Spleen (tissue), 11 donors: ENCODE results near the gene PRKG2. TPM values are rescaled to one million over a fixed set of nuclear protein-coding genes. Genes with fewer than 3 reads are reported as not detected.

Source experiments
- DNase-seq: peaks from one replicate; pipeline ENCODE4 v3.0.0-alpha.2; 2020
- H3K27ac ChIP-seq, 8 donors: fragments of 200-600 bp; sonication (generic) in 7 of 8; 1 replicate in 4 of 8; 2 replicates in 4 of 8; pipeline versions ENCODE4 v1.5.0 to v1.8.0; 2016 to 2021; ENCODE audit warnings: inconsistent platforms in 4 of 8, mild to moderate bottlenecking in 4 of 8, moderate library complexity in 1 of 8
- H3K27me3 ChIP-seq, 7 donors: fragments of 200-600 bp; sonication (generic) in 6 of 7; replicated peaks in 1 of 7; 1 replicate in 4 of 7; 2 replicates in 3 of 7; pipeline versions ENCODE4 v1.5.0 to v1.8.0; 2016 to 2021; ENCODE audit warnings: inconsistent platforms in 3 of 7, mild to moderate bottlenecking in 1 of 7
- H3K36me3 ChIP-seq, 6 donors: fragments of 200-600 bp; sonication (generic) in 5 of 6; 1 replicate in 4 of 6; 2 replicates in 2 of 6; pipeline versions ENCODE4 v1.5.0 to v1.8.0; 2016 to 2021; ENCODE audit warnings: inconsistent platforms in 2 of 6
- H3K4me1 ChIP-seq, 6 donors: fragments of 200-600 bp; sonication (generic) in 5 of 6; 1 replicate in 3 of 6; 2 replicates in 3 of 6; pipeline versions ENCODE4 v1.5.0 to v1.8.0; 2016 to 2021; ENCODE audit warnings: inconsistent platforms in 3 of 6
- H3K4me3 ChIP-seq, 8 donors: fragments of 200-600 bp; sonication (generic) in 7 of 8; 1 replicate in 4 of 8; 2 replicates in 4 of 8; pipeline versions ENCODE4 v1.5.0 to v1.8.0; 2016 to 2021; ENCODE audit warnings: inconsistent platforms in 4 of 8, mild to moderate bottlenecking in 4 of 8, moderate library complexity in 2 of 8
- H3K9me3 ChIP-seq, 8 donors: fragments of 200-600 bp; sonication (generic) in 7 of 8; 1 replicate in 4 of 8; 2 replicates in 4 of 8; pipeline versions ENCODE4 v1.5.0 to v1.8.0; 2016 to 2021; ENCODE audit warnings: inconsistent platforms in 4 of 8
- CTCF ChIP-seq, 11 experiments: fragments of 200-600 bp in 7 of 11; fragments of 450-650 bp in 4 of 11; sonication (generic) in 4 of 11; IDR thresholded peaks in 8 of 11; conservative IDR thresholded peaks in 3 of 11; 1 replicate in 7 of 11; 2 replicates in 4 of 11; pipeline versions ENCODE4 v1.4.0 to v1.8.0; 2016 to 2021; ENCODE audit warnings: antibody characterized with exemption in 11 of 11, inconsistent platforms in 4 of 11, mild to moderate bottlenecking in 1 of 11
- POLR2A ChIP-seq, 3 donors: fragments of 450-650 bp; IDR thresholded peaks; one replicate each; pipeline ENCODE4 v1.5.1; 2017; ENCODE audit warnings: antibody characterized with exemption in 3 of 3, mild to moderate bottlenecking in 1 of 3
- POLR2AphosphoS5 ChIP-seq, 3 donors: sonication (generic); formaldehyde crosslinking; IDR thresholded peaks; one replicate each; pipeline ENCODE4 v1.5.1; 2017; ENCODE audit warnings: antibody characterized with exemption in 3 of 3
- WGBS, 5 donors: extraction: QIAGEN DNeasy Blood & Tissue Kit in 3 of 5; methylation state at CpG; one replicate each; pipeline versions ENCODE4 v1.1.5 to v1.1.7; 2013 to 2018; 5-methylcytosine and 5-hydroxymethylcytosine counted together
- intact Hi-C: fragments of 100-400 bp; cut with DNase I; formaldehyde crosslinking; loops from one replicate; pipeline ENCODE4 v1.15.0; 2023; ENCODE audit warnings: low total_unique reads
- polyA plus RNA-seq, 3 donors: library from polyadenylated mRNA; stranded (reverse); fragments of 200-250 nt; gene quantifications; one replicate each; pipeline ENCODE4 v1.2.1, GENCODE V29; 2013
- total RNA-seq, 7 donors: library from RNA; depleted of rRNA in 3 of 7; stranded (reverse); fragments of >200 nt in 3 of 7; fragmentation: NEBNext Ultra II Directional in 4 of 7; extraction: Animal tissue kit (Norgen Biotek cat#: 25700) in 4 of 7; gene quantifications; one replicate each; pipeline versions ENCODE4 v1.1.0 to v1.2.1, GENCODE V29; 2016 to 2021
- donor health status: healthy with polysubstance abuse.
- donor health status: DM: no; HTN: no; CAD: no; lungs with moderate emphysema.
- donor health status: DM: no; HTN: no; CAD: no.
- donor health status: Bipolar disorder and iron deficiency.
- donor health status: healthy.
- donor health status: DM: no; HTN: no; CAD: no.
- donor health status: DM: yes; HTN: yes; CAD: no.

Gene PRKG2
- total and polyA plus RNA-seq, 10 donors: 0.06 to 0.51 (median 0.29) TPM

- WGBS, 5 donors: 56 to 68% (median 63%) methylated on average over 4 of the region's 4 CpGs
- no peaks in the 10 kb centered on the region for H3K4me1 ChIP-seq
- no peaks in the 10 kb centered on the region for H3K36me3 ChIP-seq
- H3K4me3 ChIP-seq: no peak overlapping the region
- no peaks in the 10 kb centered on the region for H3K27me3 ChIP-seq
- intact Hi-C loops: no loop called here
- TF ChIP-seq CTCF (IDR thresholded peaks at IDR 0.05 in 8 of 11, conservative IDR thresholded peaks at IDR 0.05 in 3 of 11) (no peak), POLR2AphosphoS5 (IDR thresholded peaks at IDR 0.05) (no peak), POLR2A (IDR thresholded peaks at IDR 0.05) (no peak)
- no peaks in the 10 kb centered on the region for H3K9me3 ChIP-seq
- no peak overlapping the region for H3K27ac ChIP-seq
- DNase-seq: no peak
Observed at GRCh38 chr4:81106150-81106549, 108.9 kb downstream of the PRKG2 start.

GRCh38 chr4:81102107-81102506 lies 112.9 kb downstream of the PRKG2 start:
- no peak for DNase-seq
- H3K36me3 ChIP-seq: no peaks in the 10 kb centered on the region
- TF ChIP-seq CTCF (IDR thresholded peaks at IDR 0.05 in 8 of 11, conservative IDR thresholded peaks at IDR 0.05 in 3 of 11) (no peak), POLR2A (IDR thresholded peaks at IDR 0.05) (no peak), POLR2AphosphoS5 (IDR thresholded peaks at IDR 0.05) (no peak)
- no peak overlapping the region for H3K4me3 ChIP-seq
- H3K4me1 ChIP-seq: no peaks in the 10 kb centered on the region
- no peaks in the 10 kb centered on the region for H3K27me3 ChIP-seq
- no peaks in the 10 kb centered on the region for H3K9me3 ChIP-seq
- no peak overlapping the region for H3K27ac ChIP-seq
- intact Hi-C loops: no loop called here

GRCh38 chr4:81096566-81096965 lies 118.5 kb downstream of the PRKG2 start:
- TF ChIP-seq POLR2AphosphoS5 (IDR thresholded peaks at IDR 0.05) (no peak), CTCF (IDR thresholded peaks at IDR 0.05 in 8 of 11, conservative IDR thresholded peaks at IDR 0.05 in 3 of 11) (no peak), POLR2A (IDR thresholded peaks at IDR 0.05) (no peak)
- no peaks in the 10 kb centered on the region for H3K9me3 ChIP-seq
- no peaks in the 10 kb centered on the region for H3K36me3 ChIP-seq
- no peak for DNase-seq
- H3K27ac ChIP-seq: no peak overlapping the region
- 91 to 97% (median 95%) methylated on average over 1 of the region's 1 CpG for WGBS, 5 donors
- H3K4me3 ChIP-seq: no peak overlapping the region
- intact Hi-C loops: no loop called here
- no peaks in the 10 kb centered on the region for H3K4me1 ChIP-seq
- no peaks in the 10 kb centered on the region for H3K27me3 ChIP-seq

- H3K4me1 ChIP-seq: no peaks in the 10 kb centered on the region
- no peak overlapping the region for H3K4me3 ChIP-seq
- no peak for DNase-seq
- H3K36me3 ChIP-seq: no peaks in the 10 kb centered on the region
- 32 to 70% (median 57%) methylated on average over 2 of the region's 2 CpGs for WGBS, 5 donors
- H3K9me3 ChIP-seq: no peaks in the 10 kb centered on the region
- no peak overlapping the region for H3K27ac ChIP-seq
- TF ChIP-seq CTCF (IDR thresholded peaks at IDR 0.05 in 8 of 11, conservative IDR thresholded peaks at IDR 0.05 in 3 of 11) (no peak), POLR2A (IDR thresholded peaks at IDR 0.05) (no peak), POLR2AphosphoS5 (IDR thresholded peaks at IDR 0.05) (no peak)
- no peaks in the 10 kb centered on the region for H3K27me3 ChIP-seq
- intact Hi-C loops: no loop called here
Observed at GRCh38 chr4:81095389-81095788, 119.6 kb downstream of the PRKG2 start.
